ENCODE data around the gene CA14. TPM values are rescaled to one million over a fixed set of nuclear protein-coding genes. Genes with fewer than 3 reads are reported as not detected.
"Not testable (repeated sequence)": the region's sequence is repeated elsewhere in the genome, so short reads cannot be mapped to it uniquely, and the experiment has no call there.

The CA14 gene
- total RNA-seq, 1 experiment from 2014 or later, result not detected

- no peak for DNase-seq (ENCODE audit: low read depth)
Measured at GRCh38 chr1:150280138-150280707, 22.6 kb downstream of the CA14 start.

- peak; percentile 75 for DNase-seq (ENCODE audit: low read depth)
Measured at GRCh38 chr1:150281221-150281757, 23.7 kb downstream of the CA14 start.

GRCh38 chr1:150281758-150282557 is 24.4 kb downstream of the CA14 start, which contains the start of gene CIART:
CIART (plus strand) TSS chr1:150282554; CDS start chr1:150283268, 714 bp downstream.
- peak; percentile 81 for DNase-seq (ENCODE audit: low read depth)

- DNase-seq (ENCODE audit: low read depth), result no peak
Measured at GRCh38 chr1:150282558-150282958, 25.0 kb downstream of the CA14 start.

GRCh38 chr1:150283260-150283659 is 25.7 kb downstream of the CA14 start:
- DNase-seq (ENCODE audit: low read depth), result no peak

GRCh38 chr1:150288382-150288781 is 30.8 kb downstream of the CA14 start:
- no peak for DNase-seq (ENCODE audit: low read depth)

- DNase-seq (ENCODE audit: low read depth), result no peak
Measured at GRCh38 chr1:150288822-150289221, 31.2 kb downstream of the CA14 start.

- DNase-seq (ENCODE audit: low read depth), result peak; percentile 94
Measured at GRCh38 chr1:150293433-150294253, 36.1 kb downstream of the CA14 start, which contains the start of gene MRPS21. MRPS21 (plus strand) TSS chr1:150293861; CDS start chr1:150294367, 506 bp downstream.

- peak; percentile 36 for DNase-seq (ENCODE audit: low read depth)
Measured at GRCh38 chr1:150295476-150295875, 37.9 kb downstream of the CA14 start.

- DNase-seq (ENCODE audit: low read depth), result no peak
Measured at GRCh38 chr1:150299716-150300115, 42.1 kb downstream of the CA14 start.

- DNase-seq (ENCODE audit: low read depth), result no peak
Measured at GRCh38 chr1:150302338-150302737, 44.8 kb downstream of the CA14 start.

GRCh38 chr1:150302902-150303301 is 45.3 kb downstream of the CA14 start:
- no peak for DNase-seq (ENCODE audit: low read depth)

- DNase-seq (ENCODE audit: low read depth), result not testable (repeated sequence)
Measured at GRCh38 chr1:150308585-150308984, 51.0 kb downstream of the CA14 start.

GRCh38 chr1:150309758-150310508 is 52.4 kb downstream of the CA14 start:
- DNase-seq (ENCODE audit: low read depth), result no peak

GRCh38 chr1:150311762-150312161 is 54.2 kb downstream of the CA14 start:
- DNase-seq (ENCODE audit: low read depth), result no peak

Other genes with a start within 250 kb of the CA14 start
- gene OTUD7B, start 247.0 kb upstream of the CA14 start, total RNA-seq (2014; rRNA removed; shearing (Covaris generic)), result 12.8 and 13.0 TPM in 2 replicates
- gene VPS45, start 190.0 kb upstream of the CA14 start, total RNA-seq (2014; rRNA removed; shearing (Covaris generic)), result 48.5 and 53.0 TPM in 2 replicates
- gene PLEKHO1, start 107.9 kb upstream of the CA14 start, total RNA-seq (2014; rRNA removed; shearing (Covaris generic)), result 66.9 and 75.8 TPM in 2 replicates
- gene ANP32E, start 21.7 kb upstream of the CA14 start, total RNA-seq (2014; rRNA removed; shearing (Covaris generic)), result 105 and 118 TPM in 2 replicates
- 102 and 125 TPM in 2 replicates for gene APH1A, start 11.2 kb downstream of the CA14 start, total RNA-seq (2014; rRNA removed; shearing (Covaris generic))
- gene C1orf54, start 15.0 kb downstream of the CA14 start, total RNA-seq (2014; rRNA removed; shearing (Covaris generic)), result 0.40 and 1.5 TPM in 2 replicates
- not detected in 2 replicates for gene CIART, start 24.8 kb downstream of the CA14 start, total RNA-seq (2014; rRNA removed; shearing (Covaris generic))
- 77.0 and 92.7 TPM in 2 replicates for gene MRPS21, start 36.1 kb downstream of the CA14 start, total RNA-seq (2014; rRNA removed; shearing (Covaris generic))
- 58.7 and 72.8 TPM in 2 replicates for gene PRPF3, start 63.8 kb downstream of the CA14 start, total RNA-seq (2014; rRNA removed; shearing (Covaris generic))
- gene RPRD2, start 106.4 kb downstream of the CA14 start, total RNA-seq (2014; rRNA removed; shearing (Covaris generic)), result 8.5 and 9.2 TPM in 2 replicates
- 17.8 and 21.8 TPM in 2 replicates for gene TARS2, start 229.6 kb downstream of the CA14 start, total RNA-seq (2014; rRNA removed; shearing (Covaris generic))